Lower lobe of right lung (tissue), 2 donors: ENCODE results near the gene AGBL2. TPM values are rescaled to one million over a fixed set of nuclear protein-coding genes. Genes with fewer than 3 reads are reported as not detected.
"Not testable (repeated sequence)": the region's sequence is repeated elsewhere in the genome, so short reads cannot be mapped to it uniquely, and the experiment has no call there.

ENCODE experiments used
- ATAC-seq, 2 donors: fragments of 200-7000 bp; cut with Tn5 transposase; one replicate each; pipeline ENCODE4 v1.9.1; 2020 to 2022; ENCODE audit warnings: mild to moderate bottlenecking in 2 of 2, moderate library complexity in 2 of 2
- DNase-seq: peaks from one replicate; pipeline ENCODE4 v3.0.0-alpha.2; 2020
- H3K27ac ChIP-seq: fragments of 200-600 bp; one replicate; pipeline ENCODE4 v1.8.0; 2022
- H3K27me3 ChIP-seq: fragments of 200-600 bp; one replicate; pipeline ENCODE4 v1.8.0; 2022; ENCODE audit warnings: low read depth
- H3K36me3 ChIP-seq: fragments of 200-600 bp; one replicate; pipeline ENCODE4 v1.8.0; 2022; ENCODE audit warnings: mild to moderate bottlenecking
- H3K4me1 ChIP-seq: fragments of 200-600 bp; one replicate; pipeline ENCODE4 v1.8.0; 2022
- H3K4me3 ChIP-seq: fragments of 200-600 bp; one replicate; pipeline ENCODE4 v1.8.0; 2022; ENCODE audit warnings: mild to moderate bottlenecking
- H3K9me3 ChIP-seq: fragments of 200-600 bp; one replicate; pipeline ENCODE4 v1.8.0; 2022
- CTCF ChIP-seq: fragments of 200-600 bp; IDR thresholded peaks from one replicate; pipeline ENCODE4 v1.8.0; 2022; ENCODE audit warnings: antibody characterized with exemption, mild to moderate bottlenecking
- intact Hi-C: fragments of 100-400 bp; cut with DNase I; formaldehyde crosslinking; loops from one replicate; pipeline ENCODE4 v1.11.0; 2022
- total RNA-seq: library from RNA; stranded (reverse); fragmentation: NEBNext Ultra II Directional; extraction: Animal tissue kit (Norgen Biotek cat#: 25700); gene quantifications from one replicate; pipeline ENCODE4 v1.2.1, GENCODE V29; 2021
- donor health status: DM: no; HTN: yes; CAD: no; lungs with severe emphysema.

AGBL2 gene
- total RNA-seq, 1 donor from 2014 or later: 6.0 TPM

- Histone ChIP-seq H3K36me3 (no peaks in the 10 kb centered on the region), H3K4me1 (no peaks in the 10 kb centered on the region), H3K9me3 (no peaks in the 10 kb centered on the region), H3K27ac (no peak overlapping the region), H3K4me3 (no peak overlapping the region), H3K27me3 (no peaks in the 10 kb centered on the region)
- no peak for TF ChIP-seq CTCF
- DNase-seq (no peak), ATAC-seq (no peak)
- intact Hi-C loops: no loop called here
Observed at GRCh38 chr11:47688111-47688510, 27.1 kb downstream of the AGBL2 start.

GRCh38 chr11:47686704-47687103 lies 28.5 kb downstream of the AGBL2 start:
- H3K4me3 ChIP-seq, H3K27me3 ChIP-seq, H3K36me3 ChIP-seq, H3K9me3 ChIP-seq, H3K4me1 ChIP-seq, ATAC-seq, intact Hi-C loops, DNase-seq, H3K27ac ChIP-seq: not testable (repeated sequence)

- Histone ChIP-seq H3K4me3 (no peak overlapping the region), H3K9me3 (no peaks in the 10 kb centered on the region), H3K27ac (no peak overlapping the region), H3K27me3 (no peaks in the 10 kb centered on the region), H3K36me3 (no peaks in the 10 kb centered on the region), H3K4me1 (no peaks in the 10 kb centered on the region)
- intact Hi-C loops: no loop called here
- no peak for DNase-seq
- ATAC-seq: no peak
- TF ChIP-seq CTCF: no peak
Observed at GRCh38 chr11:47686151-47686550, 29.0 kb downstream of the AGBL2 start.

GRCh38 chr11:47675851-47676250 lies 39.3 kb downstream of the AGBL2 start:
- Histone ChIP-seq H3K4me3 (no peak overlapping the region), H3K27ac (no peak overlapping the region), H3K27me3 (no peaks in the 10 kb centered on the region), H3K9me3 (no peaks in the 10 kb centered on the region), H3K4me1 (no peaks in the 10 kb centered on the region), H3K36me3 (no peaks in the 10 kb centered on the region)
- no peak for DNase-seq
- intact Hi-C loops: no loop called here
- no peak for TF ChIP-seq CTCF
- ATAC-seq: no peak

GRCh38 chr11:47672283-47672730 lies 42.9 kb downstream of the AGBL2 start:
- ATAC-seq: no peak
- no peak for DNase-seq
- Histone ChIP-seq H3K27ac (no peak overlapping the region), H3K4me3 (no peak overlapping the region), H3K9me3 (no peaks in the 10 kb centered on the region), H3K4me1 (no peaks in the 10 kb centered on the region), H3K36me3 (no peaks in the 10 kb centered on the region), H3K27me3 (no peaks in the 10 kb centered on the region)
- intact Hi-C loops: no loop called here
- no peak for TF ChIP-seq CTCF

GRCh38 chr11:47669856-47670255 lies 45.3 kb downstream of the AGBL2 start:
- H3K9me3 ChIP-seq: no peaks in the 10 kb centered on the region
- no peaks in the 10 kb centered on the region for H3K36me3 ChIP-seq
- no peaks in the 10 kb centered on the region for H3K4me1 ChIP-seq
- DNase-seq: no peak
- no peak overlapping the region for H3K27ac ChIP-seq
- ATAC-seq: no peak
- no peak overlapping the region for H3K4me3 ChIP-seq
- no peak for TF ChIP-seq CTCF
- no peaks in the 10 kb centered on the region for H3K27me3 ChIP-seq
- intact Hi-C loops: no loop called here
